ENCODE results near the gene DIAPH3.

DIAPH3 gene

GRCh38 chr13:60012488-60012887 lies 151.2 kb downstream of the DIAPH3 start:
- no peak for DNase-seq

GRCh38 chr13:60009300-60010253 lies 154.2 kb downstream of the DIAPH3 start:
- peak; percentile 14 to 30 for DNase-seq

- no peak for DNase-seq
Observed at GRCh38 chr13:60001889-60002288, 161.8 kb downstream of the DIAPH3 start.

- DNase-seq, result no peak
Observed at GRCh38 chr13:60000976-60001375, 162.8 kb downstream of the DIAPH3 start.

- DNase-seq, result no peak
Observed at GRCh38 chr13:60000081-60000480, 163.6 kb downstream of the DIAPH3 start.

GRCh38 chr13:59997976-59998375 lies 165.8 kb downstream of the DIAPH3 start:
- DNase-seq, result no peak

- no peak for DNase-seq
Observed at GRCh38 chr13:59996461-59996980, 167.2 kb downstream of the DIAPH3 start.

- DNase-seq, result no peak
Observed at GRCh38 chr13:59991395-59991794, 172.3 kb downstream of the DIAPH3 start.

- no peak for DNase-seq
Observed at GRCh38 chr13:59982631-59983382, 180.9 kb downstream of the DIAPH3 start.

- DNase-seq, result no peak
Observed at GRCh38 chr13:59979589-59979988, 184.1 kb downstream of the DIAPH3 start.

- DNase-seq, result no peak
Observed at GRCh38 chr13:59978862-59979261, 184.9 kb downstream of the DIAPH3 start.

- DNase-seq, result no peak
Observed at GRCh38 chr13:59976856-59977255, 186.9 kb downstream of the DIAPH3 start.

- no peak for DNase-seq
Observed at GRCh38 chr13:59975807-59976435, 187.8 kb downstream of the DIAPH3 start.

GRCh38 chr13:59970847-59971246 lies 192.9 kb downstream of the DIAPH3 start:
- DNase-seq, result no peak

GRCh38 chr13:59963827-59964226 lies 199.9 kb downstream of the DIAPH3 start:
- no peak for DNase-seq

GRCh38 chr13:59963383-59963782 lies 200.3 kb downstream of the DIAPH3 start:
- DNase-seq, result no peak

- DNase-seq, result no peak
Observed at GRCh38 chr13:59962343-59962742, 201.4 kb downstream of the DIAPH3 start.

GRCh38 chr13:59960683-59961082 lies 203.0 kb downstream of the DIAPH3 start:
- no peak for DNase-seq

GRCh38 chr13:59957438-59957837 lies 206.3 kb downstream of the DIAPH3 start:
- DNase-seq, result no peak

GRCh38 chr13:59954601-59955000 lies 209.1 kb downstream of the DIAPH3 start:
- no peak for DNase-seq

- no peak for DNase-seq
Observed at GRCh38 chr13:59951011-59951410, 212.7 kb downstream of the DIAPH3 start.

GRCh38 chr13:59950266-59950665 lies 213.5 kb downstream of the DIAPH3 start:
- DNase-seq, result no peak

- DNase-seq, result no peak
Observed at GRCh38 chr13:59948686-59949085, 215.0 kb downstream of the DIAPH3 start.

All from NCI-H187 (cell line).